DOHH2 (cell line): Measurements from ENCODE around the gene EPB41L5.

Source experiments
- CTCF ChIP-seq: fragments of 200-600 bp; sonication (generic); IDR thresholded peaks from one replicate; pipeline ENCODE4 v1.5.1; 2014; ENCODE audit warnings: antibody characterized with exemption, mild to moderate bottlenecking, low read depth, low read length; ENCODE audit not compliant: poor library complexity, severe bottlenecking
- EZH2phosphoT487 ChIP-seq: fragments of 200-600 bp; sonication (generic); IDR thresholded peaks from 2 replicates; pipeline ENCODE4 v1.6.1; 2017; ENCODE audit warnings: borderline replicate concordance, mild to moderate bottlenecking, antibody characterized with exemption, low read length, moderate library complexity, mixed read lengths

- TF ChIP-seq CTCF (no peak), EZH2phosphoT487 (no peak)
Measured at GRCh38 chr2:120177973-120178372, 165.1 kb downstream of the EPB41L5 start.
